Cardiac muscle cell (in vitro differentiated cells and primary cell): ENCODE measurements around the gene ARHGAP10. TPM values are rescaled to one million over a fixed set of nuclear protein-coding genes. Genes with fewer than 3 reads are reported as not detected.

Experiments
- DNase-seq, 2 donors: peaks; one replicate each; pipeline versions ENCODE4 v3.0.0 to v3.0.0-alpha.2; 2010 to 2017; ENCODE audit warnings: low read depth in 1 of 2, low spot score in 1 of 2
- H3K27ac ChIP-seq: fragments of 200-600 bp; sonication (generic); 2 replicates; pipeline ENCODE4 v1.5.1; 2016
- H3K27me3 ChIP-seq: fragments of 200-600 bp; sonication (generic); 2 replicates; pipeline ENCODE4 v1.6.0; 2016; ENCODE audit warnings: control low read depth
- H3K36me3 ChIP-seq: fragments of 200-600 bp; sonication (generic); 2 replicates; pipeline ENCODE4 v1.5.1; 2016; ENCODE audit warnings: control low read depth
- H3K4me1 ChIP-seq: fragments of 200-600 bp; sonication (generic); 2 replicates; pipeline ENCODE4 v1.8.1; 2017; ENCODE audit warnings: low read depth, mild to moderate bottlenecking, mixed run types
- H3K4me3 ChIP-seq: fragments of 200-600 bp; sonication (generic); 2 replicates; pipeline ENCODE4 v1.5.1; 2016; ENCODE audit warnings: mild to moderate bottlenecking
- H3K9me3 ChIP-seq: fragments of 200-600 bp; sonication (generic); 2 replicates; pipeline ENCODE4 v1.5.1; 2017; ENCODE audit warnings: low read depth, mild to moderate bottlenecking, control low read depth
- polyA plus RNA-seq: library from polyadenylated mRNA; unstranded; fragments of >200 nt; fragmentation: Nextera tagmentation; extraction: Ambion mirVana; gene quantifications from 2 replicates; pipeline ENCODE4 v1.2.1, GENCODE V29; 2016
- total RNA-seq: library from RNA; depleted of rRNA; stranded (reverse); fragments of >200 nt; gene quantifications from 2 replicates; pipeline ENCODE4 v1.2.3, GENCODE V29; 2016
- TF ChIP-seq, protein P1 (sequence below): IDR thresholded peaks from 2 replicates; pipeline ENCODE4 v1.5.1; 2012; ENCODE audit warnings: low read depth, mild to moderate bottlenecking, low read length

Gene ARHGAP10
- total and polyA plus RNA-seq, 2 experiments from 2014 or later = 12.1 to 15.0 TPM

- Histone ChIP-seq H3K36me3 (peaks cover 3% of the 10 kb centered on the region), H3K27ac (no peak overlapping the region), H3K9me3 (no peaks in the 10 kb centered on the region)
Measured at GRCh38 chr4:147853706-147854105, 121.8 kb downstream of the ARHGAP10 start.

DNA sequence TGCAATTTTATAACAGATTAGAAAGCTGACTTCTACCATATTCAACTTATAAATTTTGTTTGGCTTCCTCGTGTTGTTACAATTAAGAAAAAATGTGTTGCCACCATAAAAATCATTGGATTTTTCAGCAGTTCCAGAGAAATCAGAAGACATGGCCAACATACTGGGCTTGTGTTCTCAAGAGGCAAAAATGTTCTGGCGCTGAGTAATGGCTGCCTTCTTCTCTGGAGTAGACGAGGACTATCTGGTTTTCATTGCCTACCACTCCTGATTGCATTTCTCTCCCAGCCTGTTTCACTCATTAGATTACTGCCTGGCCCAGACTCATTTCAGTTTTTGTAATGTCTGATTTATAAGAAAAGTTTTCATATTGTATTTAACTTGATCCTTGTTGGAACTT, 122.3 kb downstream of the ARHGAP10 start:
- peaks cover 3% of the 10 kb centered on the region for H3K36me3 ChIP-seq
- TF ChIP-seq, protein P1, sequence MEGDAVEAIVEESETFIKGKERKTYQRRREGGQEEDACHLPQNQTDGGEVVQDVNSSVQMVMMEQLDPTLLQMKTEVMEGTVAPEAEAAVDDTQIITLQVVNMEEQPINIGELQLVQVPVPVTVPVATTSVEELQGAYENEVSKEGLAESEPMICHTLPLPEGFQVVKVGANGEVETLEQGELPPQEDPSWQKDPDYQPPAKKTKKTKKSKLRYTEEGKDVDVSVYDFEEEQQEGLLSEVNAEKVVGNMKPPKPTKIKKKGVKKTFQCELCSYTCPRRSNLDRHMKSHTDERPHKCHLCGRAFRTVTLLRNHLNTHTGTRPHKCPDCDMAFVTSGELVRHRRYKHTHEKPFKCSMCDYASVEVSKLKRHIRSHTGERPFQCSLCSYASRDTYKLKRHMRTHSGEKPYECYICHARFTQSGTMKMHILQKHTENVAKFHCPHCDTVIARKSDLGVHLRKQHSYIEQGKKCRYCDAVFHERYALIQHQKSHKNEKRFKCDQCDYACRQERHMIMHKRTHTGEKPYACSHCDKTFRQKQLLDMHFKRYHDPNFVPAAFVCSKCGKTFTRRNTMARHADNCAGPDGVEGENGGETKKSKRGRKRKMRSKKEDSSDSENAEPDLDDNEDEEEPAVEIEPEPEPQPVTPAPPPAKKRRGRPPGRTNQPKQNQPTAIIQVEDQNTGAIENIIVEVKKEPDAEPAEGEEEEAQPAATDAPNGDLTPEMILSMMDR = no peak

More at GRCh38 chr4:147853706-147854105, 121.8 kb downstream of the ARHGAP10 start:
- TF ChIP-seq, protein P1 = no peak
- Histone ChIP-seq H3K4me3 (no peak overlapping the region), H3K27me3 (no peaks in the 10 kb centered on the region), H3K4me1 (no peaks in the 10 kb centered on the region)
- peak in 1 of 2 donors; percentile 36 for DNase-seq

DNA sequence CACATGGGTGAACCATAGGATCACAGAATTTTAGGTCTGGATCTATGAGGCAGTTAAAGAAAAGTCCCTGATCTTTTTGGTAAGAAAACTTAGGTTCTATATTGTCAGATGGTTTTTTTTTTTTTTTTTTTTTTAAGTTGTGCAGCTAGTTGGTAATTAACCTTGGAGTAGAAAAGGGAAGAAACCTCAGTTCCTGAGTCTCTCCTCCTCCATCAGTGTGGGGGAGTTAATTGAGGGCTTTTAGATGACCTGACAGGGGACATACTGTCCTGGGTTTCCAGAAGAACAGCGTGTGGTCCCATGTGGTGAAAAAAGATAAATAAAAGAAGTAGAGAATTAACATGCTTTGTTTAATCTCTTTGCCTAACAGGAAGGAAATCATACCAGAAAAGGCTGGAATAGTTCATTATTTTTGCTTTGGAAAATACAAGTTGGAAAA, 123.7 kb downstream of the ARHGAP10 start:
- Histone ChIP-seq H3K9me3 (no peaks in the 10 kb centered on the region), H3K4me3 (no peak overlapping the region), H3K4me1 (no peaks in the 10 kb centered on the region), H3K27ac (no peak overlapping the region), H3K36me3 (peaks cover 3% of the 10 kb centered on the region), H3K27me3 (no peaks in the 10 kb centered on the region)
- DNase-seq = no peak
- TF ChIP-seq, protein P1 = no peak

More for the DNA sequence above, 122.3 kb downstream of the ARHGAP10 start:
- no peak for DNase-seq
- Histone ChIP-seq H3K27ac (no peak overlapping the region), H3K9me3 (no peaks in the 10 kb centered on the region), H3K27me3 (no peaks in the 10 kb centered on the region), H3K4me3 (no peak overlapping the region), H3K4me1 (no peaks in the 10 kb centered on the region)

DNA sequence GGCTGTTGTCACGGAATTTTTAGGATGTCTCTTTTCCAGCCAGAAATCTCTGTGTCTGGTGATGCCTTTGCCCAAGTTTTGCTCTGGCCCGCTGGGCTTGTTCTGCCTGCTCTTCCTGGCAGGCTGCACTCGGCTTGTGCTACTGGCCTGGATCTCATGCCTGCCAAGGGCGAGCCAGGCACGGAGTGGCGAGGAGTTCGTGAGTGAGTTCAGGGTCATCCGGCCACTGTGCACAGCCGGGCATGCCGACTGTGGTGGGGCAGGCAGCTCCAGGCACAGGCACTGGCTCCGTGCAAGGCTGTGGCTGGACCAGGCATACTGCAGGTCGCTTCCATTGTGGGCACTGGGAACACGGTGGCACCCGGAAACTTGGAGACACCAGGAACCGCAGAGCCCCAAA, 129.1 kb downstream of the ARHGAP10 start:
- Histone ChIP-seq H3K27ac (no peak overlapping the region), H3K27me3 (no peaks in the 10 kb centered on the region), H3K36me3 (peaks cover 3% of the 10 kb centered on the region), H3K9me3 (no peaks in the 10 kb centered on the region), H3K4me1 (no peaks in the 10 kb centered on the region), H3K4me3 (no peak overlapping the region)
- TF ChIP-seq, protein P1 = no peak
- DNase-seq = no peak

DNA sequence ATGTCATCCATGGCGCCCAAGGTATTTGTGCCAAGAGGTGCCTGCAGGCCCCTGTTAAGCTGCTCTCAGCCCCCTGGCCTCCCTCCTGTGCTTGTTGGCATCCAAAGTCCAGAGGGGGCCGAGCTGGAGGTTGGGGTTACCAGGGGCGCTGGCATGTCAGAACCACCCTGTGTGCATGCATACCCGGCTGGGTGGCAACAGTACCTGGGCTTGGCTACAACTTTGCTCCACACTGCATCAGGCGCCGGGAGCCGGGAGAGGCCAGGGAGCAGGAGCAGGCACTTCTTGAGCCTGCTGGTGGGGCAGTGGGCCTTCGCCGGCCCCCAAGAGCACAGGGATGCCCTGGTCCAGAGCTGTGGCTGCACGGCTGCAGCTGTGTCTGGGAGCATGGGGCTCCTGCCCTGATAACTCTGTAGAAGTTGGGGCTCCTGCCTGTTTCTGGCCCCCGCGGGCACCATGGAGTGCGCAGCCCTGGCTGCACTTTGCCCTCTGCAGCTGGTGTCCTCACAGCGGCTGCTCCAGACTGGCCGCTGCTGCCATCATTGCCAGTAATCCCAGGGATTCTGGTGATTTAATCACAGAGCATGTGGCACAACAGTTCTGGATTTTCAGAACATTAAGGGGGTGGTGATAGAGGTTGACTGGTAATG, 130.3 kb downstream of the ARHGAP10 start:
- TF ChIP-seq, protein P1 = no peak
- no peak overlapping the region for H3K27ac ChIP-seq

More for the DNA sequence above, 130.3 kb downstream of the ARHGAP10 start:
- DNase-seq = no peak
- Histone ChIP-seq H3K9me3 (no peaks in the 10 kb centered on the region), H3K4me1 (no peaks in the 10 kb centered on the region), H3K4me3 (no peak overlapping the region), H3K36me3 (peaks cover 3% of the 10 kb centered on the region), H3K27me3 (no peaks in the 10 kb centered on the region)
